HG02884 (cell line): ENCODE measurements around the gene ADCK2.
"Not testable (repeated sequence)": the region's sequence is repeated elsewhere in the genome, so short reads cannot be mapped to it uniquely, and the experiment has no call there.

Experiments
- ATAC-seq: cut with Tn5 transposase; IDR thresholded peaks from one replicate; pipeline ENCODE4 v1.9.1; 2021; ENCODE audit warnings: mild to moderate bottlenecking, moderate library complexity; ENCODE audit not compliant: unreplicated experiment

Gene ADCK2

GRCh38 chr7:140645166-140645900 lies 27.4 kb upstream of the ADCK2 start:
- no peak for ATAC-seq

- peak; percentile 57 for ATAC-seq
These were observed 25.7 kb upstream of the ADCK2 start for GRCh38 chr7:140646931-140647647.

- no peak for ATAC-seq
These were observed 23.1 kb upstream of the ADCK2 start for GRCh38 chr7:140649556-140650205.

GRCh38 chr7:140650367-140650766 lies 22.4 kb upstream of the ADCK2 start:
- no peak for ATAC-seq

GRCh38 chr7:140653319-140654108 lies 19.2 kb upstream of the ADCK2 start:
- no peak for ATAC-seq

GRCh38 chr7:140654109-140654387 lies 18.7 kb upstream of the ADCK2 start:
- ATAC-seq = no peak

- ATAC-seq = no peak
These were observed 18.1 kb upstream of the ADCK2 start for GRCh38 chr7:140654661-140655060.

- no peak for ATAC-seq
These were observed 17.0 kb upstream of the ADCK2 start for GRCh38 chr7:140655511-140656408.

GRCh38 chr7:140656548-140657515 lies 15.9 kb upstream of the ADCK2 start:
- ATAC-seq = peak; percentile 96

GRCh38 chr7:140657891-140658290 lies 14.9 kb upstream of the ADCK2 start:
- ATAC-seq = no peak

- no peak for ATAC-seq
These were observed 12.9 kb upstream of the ADCK2 start for GRCh38 chr7:140659856-140660255.

- no peak for ATAC-seq
These were observed 11.6 kb upstream of the ADCK2 start for GRCh38 chr7:140661124-140661523.

GRCh38 chr7:140662938-140663337 lies 9.8 kb upstream of the ADCK2 start:
- ATAC-seq = not testable (repeated sequence)

GRCh38 chr7:140667476-140667875 lies 5.3 kb upstream of the ADCK2 start:
- ATAC-seq = no peak

GRCh38 chr7:140668641-140669040 lies 4.1 kb upstream of the ADCK2 start:
- no peak for ATAC-seq

- ATAC-seq = no peak
These were observed 3.4 kb upstream of the ADCK2 start for GRCh38 chr7:140669352-140669751.

- not testable (repeated sequence) for ATAC-seq
These were observed 2.9 kb upstream of the ADCK2 start for GRCh38 chr7:140669862-140670261.

- no peak for ATAC-seq
These were observed 2.3 kb upstream of the ADCK2 start for GRCh38 chr7:140670343-140670935.

- ATAC-seq = no peak
These were observed 779 bp upstream of the ADCK2 start for GRCh38 chr7:140671966-140672365.
